AG08395 (cell line): Measurements from ENCODE around the gene QPCTL.
"Not testable (repeated sequence)": the region's sequence is repeated elsewhere in the genome, so short reads cannot be mapped to it uniquely, and the experiment has no call there.

Source experiments
- DNase-seq: peaks from one replicate; pipeline ENCODE4 v3.0.0; 2012; ENCODE audit warnings: mixed read lengths, low spot score

QPCTL gene

DNA sequence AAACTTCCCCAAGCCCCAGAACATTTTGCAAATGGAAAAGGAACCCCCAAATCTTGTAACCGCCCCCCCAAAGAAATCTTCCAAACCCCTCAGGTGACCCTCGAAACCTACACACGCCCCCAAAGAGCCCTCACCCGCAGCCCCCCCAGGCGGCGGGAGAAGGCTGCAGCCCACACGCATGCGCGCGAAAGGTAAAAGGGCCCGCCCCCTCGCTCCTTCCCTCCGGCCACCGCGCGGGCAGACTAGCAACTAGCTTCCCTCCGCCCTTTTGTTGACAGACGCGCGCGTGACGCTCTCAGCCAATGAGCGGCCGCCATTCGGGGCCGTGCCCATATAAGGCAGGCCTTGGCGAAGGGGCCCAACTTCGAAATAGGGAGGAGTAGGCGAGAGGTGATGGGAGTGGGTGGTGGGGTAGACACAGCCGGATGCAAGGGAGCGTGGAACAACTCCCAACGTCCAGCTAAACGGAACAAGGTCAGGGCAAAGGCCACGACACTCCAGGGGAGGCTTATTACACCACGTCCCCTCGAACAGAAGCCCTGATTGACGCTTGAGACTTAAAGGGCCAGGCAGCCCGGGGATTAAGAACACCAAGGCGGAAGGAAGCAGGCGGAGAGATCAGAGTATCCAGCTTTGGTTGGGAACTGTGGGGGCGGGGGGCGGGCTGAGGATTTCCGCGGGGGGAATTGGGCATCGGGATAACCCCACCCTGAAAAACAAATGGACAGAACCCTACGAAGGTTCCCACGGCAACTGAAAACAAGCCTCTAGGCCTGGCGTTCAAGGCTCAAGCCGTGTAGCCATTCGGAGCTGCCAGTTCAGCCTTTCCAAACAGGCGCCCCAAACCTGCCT lies 24.9 kb downstream of the QPCTL start:
- peak; percentile 99 for DNase-seq

DNA sequence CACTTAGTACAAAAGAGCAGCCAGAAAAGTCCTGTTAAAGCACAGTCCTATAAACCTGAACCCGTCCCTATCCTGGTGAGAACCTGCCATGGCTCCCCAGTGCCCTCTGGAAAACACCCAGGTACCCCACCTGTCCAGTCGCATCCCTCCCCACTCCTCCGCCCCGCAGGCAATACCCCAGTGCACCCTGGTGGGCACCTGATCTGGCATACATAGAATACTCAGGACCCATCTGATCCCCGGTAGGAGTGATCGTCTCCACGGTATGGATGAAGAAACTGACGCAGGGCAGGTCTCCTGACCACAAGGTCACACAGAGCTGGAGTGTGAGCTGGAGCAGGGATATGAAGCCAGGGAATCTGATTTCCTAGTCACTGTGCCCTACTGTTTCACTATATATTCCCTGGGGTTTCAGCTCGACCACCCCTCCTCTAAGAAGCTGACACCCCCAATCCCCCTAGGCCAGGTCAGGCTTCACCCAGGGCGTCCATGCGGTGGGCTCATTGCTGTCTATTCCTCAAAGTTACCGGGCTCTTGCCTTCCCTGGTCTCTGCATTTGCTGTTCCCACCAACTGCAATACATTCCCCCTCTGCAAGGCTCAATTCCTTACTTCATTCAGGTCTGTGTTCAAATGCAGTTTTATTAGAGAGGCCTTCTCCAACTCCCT lies 25.7 kb downstream of the QPCTL start:
- DNase-seq = no peak

DNA sequence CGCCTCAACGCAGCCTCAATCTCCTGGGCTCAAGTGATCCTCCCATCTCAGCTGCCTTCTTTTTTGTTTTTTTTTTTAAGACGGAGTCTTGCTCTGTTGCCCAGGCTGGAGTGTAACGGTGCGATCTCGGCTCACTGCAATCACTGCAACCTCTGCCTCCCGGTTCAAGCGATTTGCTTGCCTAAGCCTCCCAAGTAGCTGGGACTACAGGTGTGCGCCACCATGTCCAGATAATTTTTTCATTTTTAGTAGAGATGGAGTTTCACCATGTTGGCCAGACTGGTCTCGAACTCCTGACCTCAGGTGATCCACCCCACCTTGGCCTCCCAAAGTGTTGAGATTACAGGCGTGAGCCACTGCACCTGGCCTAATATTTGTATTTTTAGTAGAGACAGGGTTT lies 27.6 kb downstream of the QPCTL start:
- not testable (repeated sequence) for DNase-seq

DNA sequence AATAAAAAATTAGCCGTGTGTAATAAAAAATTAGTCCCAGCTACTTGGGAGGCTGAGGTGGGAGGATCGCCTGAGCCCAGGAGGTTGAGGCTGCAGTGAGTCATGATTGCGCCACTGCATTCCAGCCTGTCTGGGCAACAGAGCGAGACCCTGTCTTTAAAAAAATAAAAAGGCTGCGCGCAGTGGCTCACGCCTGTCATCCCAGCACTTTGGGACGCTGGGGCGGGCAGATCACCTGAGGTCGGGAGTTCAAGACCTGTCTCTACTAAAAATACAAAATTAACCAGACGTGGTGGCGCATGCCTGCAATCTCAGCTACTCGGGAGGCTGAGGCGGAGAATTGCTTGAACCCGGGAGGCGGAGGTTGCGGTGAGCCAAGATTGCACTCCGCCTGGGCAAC lies 36.2 kb downstream of the QPCTL start:
- not testable (repeated sequence) for DNase-seq

DNA sequence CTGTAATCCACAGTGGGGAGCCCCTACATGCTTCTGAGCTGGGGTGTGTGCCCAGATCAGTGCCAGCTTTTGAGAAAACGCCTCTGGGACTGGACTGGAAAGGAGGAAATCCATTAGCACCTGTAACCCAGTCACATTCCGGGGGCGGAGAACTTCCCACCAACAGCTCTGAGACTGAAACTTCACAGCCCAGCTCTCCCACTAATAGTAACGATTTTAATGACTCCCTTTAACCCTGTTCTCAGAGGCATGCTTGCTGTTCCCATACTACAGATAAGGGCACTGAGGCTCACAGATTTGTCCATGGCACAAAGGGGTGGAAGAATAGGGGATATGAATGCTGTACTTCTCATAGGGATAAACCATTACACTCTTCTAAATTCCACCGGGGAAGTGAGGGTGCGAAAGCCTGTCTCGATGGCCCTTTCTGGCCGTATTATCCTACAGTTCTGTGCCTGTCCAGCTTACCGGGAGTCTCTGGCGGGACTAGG lies 37.4 kb downstream of the QPCTL start:
- no peak for DNase-seq

DNA sequence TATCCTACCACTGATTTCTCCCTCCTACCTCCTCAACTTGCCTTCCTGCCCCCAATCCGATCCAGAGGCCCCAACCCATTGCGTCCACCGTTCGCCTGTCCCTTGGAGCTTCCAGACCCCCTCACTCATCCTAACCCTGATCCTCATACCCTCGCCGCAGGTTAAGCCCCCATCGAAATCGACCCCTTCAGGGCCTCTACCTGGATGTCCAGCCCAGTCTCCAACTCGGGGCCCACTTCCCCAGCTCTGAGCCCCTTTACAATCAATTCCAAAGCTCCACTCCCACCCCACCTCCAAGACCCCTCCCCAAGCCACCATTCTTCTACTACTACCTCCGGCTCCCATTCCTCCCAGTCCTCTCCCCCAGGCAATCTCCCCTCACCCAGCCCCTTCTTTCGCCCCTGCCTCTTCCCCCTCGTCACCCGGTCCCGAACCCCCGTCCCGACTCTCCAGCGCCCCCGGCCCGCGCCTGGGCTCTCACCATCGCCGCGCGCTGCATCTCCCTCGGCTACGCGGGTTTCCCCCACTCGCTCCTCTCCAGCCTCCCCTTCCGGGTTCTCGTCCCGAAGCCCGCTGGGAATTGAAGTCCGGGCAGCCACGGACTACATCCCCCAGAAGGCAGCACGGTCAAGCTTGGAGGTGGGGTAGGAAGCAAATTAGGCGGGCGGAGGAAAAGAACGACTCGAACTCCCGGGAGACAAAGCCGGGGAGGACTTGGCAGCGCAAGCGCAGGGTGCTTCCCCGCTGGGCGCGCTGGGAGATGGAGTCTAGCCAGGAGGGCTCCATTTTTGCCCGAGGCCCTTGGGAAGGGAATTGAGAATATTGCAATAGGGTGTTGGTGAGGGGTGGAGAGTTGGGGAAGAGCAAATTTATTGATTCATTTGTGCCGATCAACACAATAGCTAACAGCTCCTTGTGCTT lies 38.2 kb downstream of the QPCTL start, which contains the start of gene FBXO46:
FBXO46 (minus strand) TSS at position 529 of the 921 bp plus-strand sequence. CDS start 17,401 bp downstream, outside the sequence.
- DNase-seq = peak; percentile 97

DNA sequence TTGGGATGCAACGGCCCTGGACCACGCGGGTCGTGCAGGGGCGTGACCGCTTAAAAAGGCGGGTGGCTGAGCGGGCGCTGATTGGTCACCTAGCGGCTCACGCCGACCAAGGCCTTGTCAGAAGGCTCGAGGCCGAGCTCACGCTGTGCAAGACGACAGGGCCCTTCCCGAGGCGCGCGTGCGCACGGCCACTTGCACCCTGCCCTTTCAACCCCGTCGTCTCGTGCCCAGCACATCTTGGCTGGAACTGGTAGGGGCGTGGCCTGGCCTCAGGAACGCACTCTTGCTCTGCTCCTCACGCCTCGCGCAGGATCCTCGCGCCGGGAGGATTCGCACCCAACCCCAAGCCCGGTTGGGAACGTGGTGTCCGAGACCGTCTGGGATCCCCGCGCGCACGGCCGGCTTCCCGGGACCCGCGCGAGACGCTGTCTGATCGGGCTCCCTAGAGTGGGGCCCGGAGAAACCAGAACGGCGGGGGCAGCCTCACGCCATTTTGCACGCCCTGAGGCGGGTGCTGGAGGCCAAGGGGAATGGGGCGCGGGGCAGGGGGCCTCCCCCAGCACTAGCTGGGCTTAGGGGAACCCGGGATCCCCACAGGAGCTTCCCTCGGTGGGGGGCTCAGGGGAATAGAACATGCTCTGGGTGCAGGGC lies 40.8 kb downstream of the QPCTL start, which contains the start of gene MEIOSIN:
MEIOSIN (plus strand) TSS at position 280 of the 651 bp plus-strand sequence. CDS start 1,938 bp downstream, outside the sequence.
- DNase-seq = no peak

DNA sequence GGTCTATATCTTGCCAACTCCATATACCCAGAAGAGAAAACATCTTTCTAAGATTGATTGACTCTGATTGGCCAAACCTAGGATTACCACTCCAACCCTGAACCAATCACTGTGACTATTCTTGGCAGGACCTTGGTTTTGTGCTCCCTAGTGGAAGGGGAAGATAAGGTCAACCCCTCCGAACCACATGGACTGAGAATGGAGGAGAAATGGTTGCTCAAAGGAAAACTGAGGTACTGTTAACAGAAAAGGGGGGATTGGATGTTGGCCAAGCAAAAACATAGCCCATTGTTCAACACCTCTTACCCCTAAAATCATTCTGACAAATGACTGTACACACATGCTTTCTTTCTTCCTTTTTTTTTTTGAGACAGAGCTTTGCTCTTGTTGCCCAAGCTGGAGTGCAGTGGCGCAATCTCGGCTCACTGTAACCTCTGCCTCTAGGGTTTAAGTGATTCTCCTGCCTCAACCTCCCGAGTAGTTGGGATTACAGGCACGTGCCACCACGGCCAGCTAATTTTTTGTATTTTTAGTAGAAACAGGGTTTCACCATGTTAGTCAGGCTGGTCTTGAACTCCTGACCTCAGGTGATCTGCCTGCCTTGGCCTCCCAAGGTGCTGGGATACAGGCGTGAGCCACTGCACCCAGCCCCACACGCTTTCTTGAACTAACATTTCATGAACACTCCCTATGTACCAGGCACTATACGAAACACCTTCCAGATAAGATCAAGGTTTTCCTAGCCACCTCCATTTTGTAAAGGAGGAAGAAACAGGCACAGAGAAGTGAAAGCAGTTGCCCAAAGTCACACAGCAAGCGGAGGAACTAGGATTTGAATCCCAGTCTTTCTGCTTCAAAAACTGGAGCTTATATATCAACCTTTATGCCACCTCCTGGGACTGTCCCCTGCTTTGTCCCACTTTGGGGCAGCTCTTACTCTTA lies 47.3 kb downstream of the QPCTL start:
- no peak for DNase-seq

DNA sequence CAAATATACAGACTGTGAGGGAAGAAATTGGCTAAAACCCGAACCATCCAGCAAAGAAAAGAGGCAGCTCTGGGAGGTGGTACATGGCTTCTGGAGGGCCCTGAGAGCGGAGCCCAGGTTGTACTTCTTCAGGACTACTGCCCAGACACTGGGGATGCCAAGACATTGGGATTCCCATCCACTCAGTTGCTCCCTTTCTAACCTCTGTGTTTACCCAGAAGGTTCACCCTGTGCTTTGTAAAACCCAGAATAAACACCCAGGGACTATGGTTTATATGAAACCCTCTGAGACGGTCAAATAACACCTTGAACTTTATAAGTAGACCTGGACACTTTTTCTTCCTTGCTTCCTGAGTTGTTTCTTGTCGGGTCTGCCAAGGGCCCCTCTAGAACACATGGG lies 50.5 kb downstream of the QPCTL start:
- no peak for DNase-seq

DNA sequence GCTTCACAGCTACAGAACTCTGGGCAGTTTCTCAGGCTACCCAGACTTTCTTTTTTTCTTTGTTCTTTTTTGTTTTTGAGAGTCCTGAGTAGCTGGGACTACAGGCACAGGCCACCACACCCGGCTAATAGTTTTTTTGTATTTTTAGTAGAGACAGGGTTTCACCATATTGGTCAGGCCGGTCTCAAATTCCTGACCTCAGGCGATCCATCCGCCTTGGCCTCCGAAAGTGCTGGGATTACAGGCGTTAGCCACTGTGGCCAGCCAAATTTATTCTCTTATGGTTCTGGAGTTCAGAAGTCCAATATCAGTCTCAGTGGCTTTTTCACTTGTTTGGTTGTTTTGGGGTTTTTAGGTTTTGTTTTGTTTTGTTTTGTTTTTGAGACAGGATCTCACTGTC lies 53.1 kb downstream of the QPCTL start:
- no peak for DNase-seq

DNA sequence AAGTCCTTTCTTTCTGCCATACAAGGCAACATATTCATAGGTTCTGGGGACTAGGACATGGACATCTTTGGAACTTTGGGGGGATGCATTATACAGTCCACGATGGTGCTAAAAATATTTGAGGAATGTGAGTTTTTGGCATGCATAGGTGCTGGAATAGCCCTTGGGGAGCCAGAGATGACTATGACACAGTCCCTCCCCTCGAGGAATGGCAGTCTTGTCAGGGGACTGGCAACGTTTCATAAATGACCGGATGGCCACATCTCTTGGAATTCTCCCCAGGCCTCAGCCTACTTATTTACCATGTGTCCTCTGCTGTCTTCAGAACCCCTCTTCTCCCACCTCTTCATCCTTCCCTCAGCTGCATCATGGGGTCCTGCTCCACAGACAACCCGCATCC lies 54.4 kb downstream of the QPCTL start:
- peak; percentile 69 for DNase-seq

DNA sequence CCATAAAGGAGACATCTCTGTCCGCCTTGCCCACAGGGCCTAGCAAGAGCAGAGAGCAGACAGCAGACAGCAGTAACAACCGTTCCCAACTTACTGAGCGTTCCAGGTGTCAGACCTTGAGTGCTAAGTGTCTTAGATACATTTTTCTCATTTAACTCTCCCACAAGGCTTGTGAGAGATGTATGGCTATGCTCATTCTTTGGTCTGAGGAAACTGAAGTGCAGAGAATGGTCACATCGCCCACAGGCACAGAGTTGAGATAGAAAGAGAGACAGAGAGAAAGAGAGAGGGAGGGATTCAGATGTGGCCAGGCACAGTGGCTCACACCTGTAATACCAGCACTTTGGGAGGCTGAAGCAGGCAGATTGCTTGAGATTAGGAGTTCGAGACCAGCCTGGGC lies 55.0 kb downstream of the QPCTL start:
- no peak for DNase-seq

DNA sequence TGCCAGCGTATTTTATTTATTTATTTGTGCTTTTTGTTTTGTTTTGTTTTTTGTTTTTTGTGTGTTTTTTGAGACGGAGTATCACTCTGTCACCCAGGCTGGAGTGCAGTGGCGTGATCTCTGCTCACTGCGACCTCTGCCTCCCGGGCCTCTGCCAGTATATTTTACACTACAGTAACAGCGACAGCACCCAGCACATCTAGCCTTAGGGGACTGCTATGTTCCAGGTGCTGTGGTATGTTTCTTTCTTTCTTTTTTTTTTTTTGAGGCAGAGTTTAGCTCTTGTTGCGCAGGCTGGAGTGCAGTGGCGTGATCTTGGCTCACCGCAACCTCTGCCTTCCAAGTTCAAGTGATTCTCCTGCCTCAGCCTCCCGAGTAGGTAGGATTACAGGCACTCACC lies 59.0 kb downstream of the QPCTL start:
- not testable (repeated sequence) for DNase-seq

DNA sequence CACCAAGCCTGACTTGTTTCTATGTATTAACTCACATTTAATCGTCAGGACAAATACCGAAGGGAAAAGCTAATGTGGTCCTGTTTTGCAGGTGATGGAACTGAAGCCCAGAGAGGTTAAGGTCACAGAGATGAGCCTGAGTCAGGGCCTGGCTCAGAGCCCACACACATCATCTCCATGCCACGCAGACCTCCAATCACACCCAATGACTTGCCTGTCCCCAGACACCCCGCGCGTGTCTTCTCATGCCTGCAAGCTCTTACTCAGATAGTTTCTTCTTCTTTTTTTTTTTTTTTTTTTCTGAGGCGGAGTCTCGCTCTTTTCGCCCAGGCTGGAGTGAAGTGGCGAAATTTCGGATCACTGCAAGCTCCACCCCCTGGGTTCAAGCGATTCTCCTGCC lies 60.2 kb downstream of the QPCTL start:
- no peak for DNase-seq

DNA sequence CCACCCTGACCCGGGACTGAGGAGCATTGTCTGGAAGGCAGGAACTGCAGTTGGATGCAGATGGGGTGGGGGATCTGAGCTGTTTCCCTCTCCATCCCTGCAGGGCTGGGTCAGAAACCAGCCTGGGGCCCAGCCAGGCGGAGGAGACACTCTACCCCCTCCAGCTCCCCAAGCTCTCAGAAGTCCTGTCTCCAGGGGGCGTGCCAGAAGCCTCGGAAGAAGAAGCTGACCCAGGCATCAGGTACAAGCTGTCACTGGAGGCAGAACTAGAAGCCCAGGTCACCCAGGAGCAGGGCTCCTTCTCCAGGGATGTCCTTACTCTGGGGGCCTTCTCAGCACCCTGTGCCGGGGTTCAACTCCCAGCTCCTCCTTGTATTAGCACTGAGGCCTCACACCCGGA lies 61.1 kb downstream of the QPCTL start:
- no peak for DNase-seq
